HEK293T (cell line): ENCODE results near the gene DNAH8.

Experiments
- CTCF ChIA-PET: fragments of 350-600 bp; formaldehyde crosslinking; extraction: SDS; loops from one replicate; lab custom pipeline; 2021; ENCODE audit warnings: antibody characterized with exemption, inconsistent platforms; lab: Yijun Ruan, JAX
- POLR2A ChIA-PET: fragments of 350-600 bp; formaldehyde crosslinking; extraction: SDS; loops from one replicate; lab custom pipeline; 2020; ENCODE audit warnings: antibody characterized with exemption, inconsistent platforms; lab: Yijun Ruan, JAX
- DNase-seq: peaks from one replicate; pipeline ENCODE4 v3.0.0; 2012; ENCODE audit warnings: mixed read lengths; ENCODE audit errors: extremely low spot score
- ARNT ChIP-seq: fragments of 450-650 bp; IDR thresholded peaks from 2 replicates; pipeline ENCODE4 v1.6.1; 2017; ENCODE audit warnings: mild to moderate bottlenecking
- BHLHE40 ChIP-seq: fragments of 450-650 bp; IDR thresholded peaks from 2 replicates; pipeline ENCODE4 v1.6.1; 2016; ENCODE audit warnings: mild to moderate bottlenecking, moderate library complexity, borderline replicate concordance
- CTBP1 ChIP-seq: fragments of 450-650 bp; IDR thresholded peaks from 2 replicates; pipeline ENCODE4 v1.6.1; 2016; ENCODE audit warnings: borderline replicate concordance
- ELF4 ChIP-seq: fragments of 450-650 bp; IDR thresholded peaks from 2 replicates; pipeline ENCODE4 v1.6.1; 2017; ENCODE audit warnings: antibody characterized with exemption
- FOXA1 ChIP-seq: fragments of 450-650 bp; IDR thresholded peaks from 2 replicates; pipeline ENCODE4 v1.6.1; 2016; ENCODE audit warnings: mild to moderate bottlenecking
- FOXK2 ChIP-seq: fragments of 450-650 bp; IDR thresholded peaks from 2 replicates; pipeline ENCODE4 v1.6.1; 2016; ENCODE audit warnings: mild to moderate bottlenecking
- FOXM1 ChIP-seq: fragments of 450-650 bp; IDR thresholded peaks from 2 replicates; pipeline ENCODE4 v1.6.1; 2017; ENCODE audit warnings: mild to moderate bottlenecking, borderline replicate concordance
- HDGF ChIP-seq: fragments of 450-650 bp; IDR thresholded peaks from 2 replicates; pipeline ENCODE4 v1.6.1; 2017; ENCODE audit warnings: antibody characterized with exemption, borderline replicate concordance
- L3MBTL2 ChIP-seq: fragments of 450-650 bp; conservative IDR thresholded peaks from 2 replicates; pipeline ENCODE4 v1.6.1; 2016; ENCODE audit warnings: mild to moderate bottlenecking
- LEF1 ChIP-seq: fragments of 450-650 bp; IDR thresholded peaks from 2 replicates; pipeline ENCODE4 v1.6.1; 2017; ENCODE audit warnings: mild to moderate bottlenecking, borderline replicate concordance
- NFRKB ChIP-seq: fragments of 450-650 bp; IDR thresholded peaks from 2 replicates; pipeline ENCODE4 v1.6.1; 2016; ENCODE audit warnings: mild to moderate bottlenecking, moderate library complexity
- SP1 ChIP-seq: fragments of 450-650 bp; IDR thresholded peaks from 2 replicates; pipeline ENCODE4 v1.6.1; 2017
- SUZ12 ChIP-seq: fragments of 450-650 bp; IDR thresholded peaks from 2 replicates; pipeline ENCODE4 v1.6.1; 2016; ENCODE audit warnings: mild to moderate bottlenecking
- TARDBP ChIP-seq: fragments of 450-650 bp; IDR thresholded peaks from 2 replicates; pipeline ENCODE4 v1.6.1; 2016
- ZNF384 ChIP-seq: fragments of 450-650 bp; IDR thresholded peaks from 2 replicates; pipeline ENCODE4 v1.6.1; 2016
- TF ChIP-seq, protein P1 (sequence below): fragments of 450-650 bp; IDR thresholded peaks from 2 replicates; pipeline ENCODE4 v1.6.1; 2016

The DNAH8 gene

GRCh38 chr6:38703949-38704590, 11.0 kb upstream of the DNAH8 start:
- ChIA-PET CTCF (no interaction called here), POLR2A (interaction anchor here (0.8 kb wide), 1 partner anchor 32 kb away, joined by 3 read pairs; no protein-coding TSS in a partner anchor)
- no peak for TF ChIP-seq FOXK2
- TF ChIP-seq, protein P1, sequence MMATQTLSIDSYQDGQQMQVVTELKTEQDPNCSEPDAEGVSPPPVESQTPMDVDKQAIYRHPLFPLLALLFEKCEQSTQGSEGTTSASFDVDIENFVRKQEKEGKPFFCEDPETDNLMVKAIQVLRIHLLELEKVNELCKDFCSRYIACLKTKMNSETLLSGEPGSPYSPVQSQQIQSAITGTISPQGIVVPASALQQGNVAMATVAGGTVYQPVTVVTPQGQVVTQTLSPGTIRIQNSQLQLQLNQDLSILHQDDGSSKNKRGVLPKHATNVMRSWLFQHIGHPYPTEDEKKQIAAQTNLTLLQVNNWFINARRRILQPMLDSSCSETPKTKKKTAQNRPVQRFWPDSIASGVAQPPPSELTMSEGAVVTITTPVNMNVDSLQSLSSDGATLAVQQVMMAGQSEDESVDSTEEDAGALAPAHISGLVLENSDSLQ = no peak
- TF ChIP-seq LEF1 = no peak
- no peak for TF ChIP-seq L3MBTL2
- no peak for TF ChIP-seq HDGF
- no peak for TF ChIP-seq SUZ12
- TF ChIP-seq FOXA1 = no peak
- TF ChIP-seq ZNF384 = no peak
- no peak for TF ChIP-seq SP1
- TF ChIP-seq ELF4 = no peak
- TF ChIP-seq TARDBP = no peak
- TF ChIP-seq NFRKB = no peak
- TF ChIP-seq FOXM1 = no peak
- TF ChIP-seq CTBP1 = no peak
- TF ChIP-seq ARNT = no peak
- TF ChIP-seq BHLHE40 = no peak
- no peak for DNase-seq

- CTCF ChIA-PET = no interaction called here
- DNase-seq = no peak
- POLR2A ChIA-PET = no interaction called here
Observed at GRCh38 chr6:38705924-38706323, 9.2 kb upstream of the DNAH8 start.

GRCh38 chr6:38708496-38708895, 6.6 kb upstream of the DNAH8 start:
- ChIA-PET POLR2A (no interaction called here), CTCF (interaction anchor here (0.6 kb wide), 1 partner anchor 249 kb away, joined by 3 read pairs; no protein-coding TSS in a partner anchor)
- DNase-seq = no peak
- TF ChIP-seq BHLHE40 = no peak
- no peak for TF ChIP-seq ZNF384
- TF ChIP-seq, protein P1 = no peak
- TF ChIP-seq HDGF = no peak
- TF ChIP-seq FOXM1 = no peak
- no peak for TF ChIP-seq FOXA1
- TF ChIP-seq ARNT = no peak
- no peak for TF ChIP-seq ELF4
- TF ChIP-seq SUZ12 = no peak
- no peak for TF ChIP-seq L3MBTL2
- no peak for TF ChIP-seq LEF1
- no peak for TF ChIP-seq CTBP1
- TF ChIP-seq NFRKB = no peak
- no peak for TF ChIP-seq FOXK2
- no peak for TF ChIP-seq TARDBP
- TF ChIP-seq SP1 = no peak

More at GRCh38 chr6:38705924-38706323, 9.2 kb upstream of the DNAH8 start:
- TF ChIP-seq SP1 = no peak
- no peak for TF ChIP-seq SUZ12
- TF ChIP-seq FOXM1 = no peak
- TF ChIP-seq ELF4 = no peak
- TF ChIP-seq FOXA1 = no peak
- TF ChIP-seq CTBP1 = no peak
- TF ChIP-seq BHLHE40 = no peak
- TF ChIP-seq TARDBP = no peak
- TF ChIP-seq, protein P1 = no peak
- TF ChIP-seq NFRKB = no peak
- no peak for TF ChIP-seq LEF1
- no peak for TF ChIP-seq L3MBTL2
- TF ChIP-seq FOXK2 = no peak
- TF ChIP-seq ARNT = no peak
- TF ChIP-seq HDGF = no peak

GRCh38 chr6:38713812-38714211, 1.3 kb upstream of the DNAH8 start:
- DNase-seq = no peak
- TF ChIP-seq LEF1 = no peak
- POLR2A ChIA-PET = interaction anchor here (1.5 kb wide), 1 partner anchor 11 kb away, joined by 3 read pairs; the partner anchor contains the start of gene GLO1
- CTCF ChIA-PET = no interaction called here

GRCh38 chr6:38714239-38715015, 684 bp upstream of the DNAH8 start:
- no peak for DNase-seq
- ChIA-PET POLR2A (interaction anchor here (1.5 kb wide), 1 partner anchor 11 kb away, joined by 3 read pairs; the partner anchor contains the start of gene GLO1), CTCF (no interaction called here)
- TF ChIP-seq HDGF = no peak
- no peak for TF ChIP-seq NFRKB
- TF ChIP-seq ARNT = no peak

DNA sequence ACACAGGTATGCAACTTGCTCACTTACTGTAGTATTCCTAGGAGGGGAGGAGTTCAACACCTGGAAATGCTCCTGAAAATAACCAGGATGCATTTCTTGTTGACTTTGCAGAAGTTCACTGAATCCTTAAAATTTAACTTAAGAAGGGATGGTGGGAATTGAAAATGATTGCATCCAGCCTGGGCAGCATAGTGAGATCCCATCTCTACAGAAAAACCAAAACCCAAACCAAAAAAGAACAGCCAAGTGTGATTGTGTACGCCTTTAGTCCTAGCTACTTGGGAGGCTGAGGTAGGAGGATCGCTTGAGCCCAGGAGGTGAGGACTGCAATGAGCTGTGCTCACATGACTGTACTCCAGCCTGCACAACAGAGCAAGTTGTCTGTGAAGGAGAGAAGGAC, 1.7 kb downstream of the DNAH8 start:
- ChIA-PET CTCF (no interaction called here), POLR2A (no interaction called here)
- no peak for TF ChIP-seq LEF1
- TF ChIP-seq, protein P1 = no peak
- TF ChIP-seq TARDBP = no peak
- TF ChIP-seq BHLHE40 = no peak
- no peak for TF ChIP-seq ELF4
- TF ChIP-seq NFRKB = no peak
- no peak for TF ChIP-seq FOXM1
- TF ChIP-seq FOXA1 = no peak
- no peak for TF ChIP-seq ZNF384
- TF ChIP-seq CTBP1 = no peak
- TF ChIP-seq ARNT = no peak
- no peak for TF ChIP-seq SP1
- no peak for TF ChIP-seq L3MBTL2
- no peak for TF ChIP-seq HDGF
- no peak for TF ChIP-seq SUZ12
- TF ChIP-seq FOXK2 = no peak
- no peak for DNase-seq
